ENCODE results near the gene HIP1.

DNA sequence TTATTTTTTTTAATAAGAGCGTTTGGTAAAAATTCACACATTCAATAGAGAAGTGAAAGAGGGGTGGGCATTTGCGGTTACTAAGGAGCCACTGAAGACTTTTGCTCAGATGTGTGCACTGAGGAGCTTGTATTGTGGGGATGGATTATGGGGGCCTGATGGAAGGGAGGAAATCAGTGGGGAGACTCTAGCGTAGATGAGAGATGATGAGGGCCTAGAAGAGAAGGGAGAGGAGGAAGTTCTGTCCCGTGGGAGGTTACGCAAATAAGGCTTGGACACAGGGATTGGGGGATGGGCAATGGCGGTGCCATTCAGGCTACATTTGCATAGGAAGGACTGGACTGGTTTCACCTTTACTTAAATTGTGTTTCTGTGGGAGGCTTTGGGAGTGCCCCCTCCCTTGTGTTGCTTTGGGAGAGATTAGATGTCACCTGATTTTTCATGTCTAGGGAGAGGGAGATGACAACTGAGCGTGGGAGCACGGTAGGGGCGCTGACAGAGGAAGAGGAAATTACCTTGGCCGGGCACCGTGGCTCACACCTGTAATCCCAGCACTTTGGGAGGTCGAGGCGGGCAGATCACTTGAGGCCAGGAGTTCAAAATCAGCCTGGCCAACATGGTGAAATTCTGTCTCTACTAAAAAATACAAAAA lies 2.2 kb upstream of the HIP1 start:
- TF ChIP-seq, protein P1, sequence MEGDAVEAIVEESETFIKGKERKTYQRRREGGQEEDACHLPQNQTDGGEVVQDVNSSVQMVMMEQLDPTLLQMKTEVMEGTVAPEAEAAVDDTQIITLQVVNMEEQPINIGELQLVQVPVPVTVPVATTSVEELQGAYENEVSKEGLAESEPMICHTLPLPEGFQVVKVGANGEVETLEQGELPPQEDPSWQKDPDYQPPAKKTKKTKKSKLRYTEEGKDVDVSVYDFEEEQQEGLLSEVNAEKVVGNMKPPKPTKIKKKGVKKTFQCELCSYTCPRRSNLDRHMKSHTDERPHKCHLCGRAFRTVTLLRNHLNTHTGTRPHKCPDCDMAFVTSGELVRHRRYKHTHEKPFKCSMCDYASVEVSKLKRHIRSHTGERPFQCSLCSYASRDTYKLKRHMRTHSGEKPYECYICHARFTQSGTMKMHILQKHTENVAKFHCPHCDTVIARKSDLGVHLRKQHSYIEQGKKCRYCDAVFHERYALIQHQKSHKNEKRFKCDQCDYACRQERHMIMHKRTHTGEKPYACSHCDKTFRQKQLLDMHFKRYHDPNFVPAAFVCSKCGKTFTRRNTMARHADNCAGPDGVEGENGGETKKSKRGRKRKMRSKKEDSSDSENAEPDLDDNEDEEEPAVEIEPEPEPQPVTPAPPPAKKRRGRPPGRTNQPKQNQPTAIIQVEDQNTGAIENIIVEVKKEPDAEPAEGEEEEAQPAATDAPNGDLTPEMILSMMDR (IDR thresholded peaks at IDR 0.05) = no peak
- TF ChIP-seq POLR2A (IDR thresholded peaks at IDR 0.05) = no peak

Data from esophagus squamous epithelium (tissue), 4 donors.